HL-60/S4 (cell line): Measurements from ENCODE around the gene AQP12B.
"Not testable (repeated sequence)": the region's sequence is repeated elsewhere in the genome, so short reads cannot be mapped to it uniquely, and the experiment has no call there.

ENCODE experiments used
- in situ Hi-C: fragments of 300-500 bp; cut with MboI; formaldehyde crosslinking; loops from 2 replicates; pipeline ENCODE4 v1.14.3; 2022; ENCODE audit warnings: low sequenced_read_pairs

Gene AQP12B

GRCh38 chr2:240701736-240702639 lies 19.3 kb upstream of the AQP12B start:
- in situ Hi-C loops, result no loop called here

- in situ Hi-C loops, result no loop called here
Measured at GRCh38 chr2:240701091-240701735, 18.5 kb upstream of the AQP12B start.

- in situ Hi-C loops, result not testable (repeated sequence)
Measured at GRCh38 chr2:240700616-240701015, 17.9 kb upstream of the AQP12B start.

GRCh38 chr2:240699835-240700234 lies 17.1 kb upstream of the AQP12B start:
- in situ Hi-C loops, result not testable (repeated sequence)

- in situ Hi-C loops, result not testable (repeated sequence)
Measured at GRCh38 chr2:240698852-240699561, 16.3 kb upstream of the AQP12B start.

GRCh38 chr2:240696469-240696868 lies 13.8 kb upstream of the AQP12B start:
- in situ Hi-C loops, result not testable (repeated sequence)

- in situ Hi-C loops, result not testable (repeated sequence)
Measured at GRCh38 chr2:240695593-240695992, 12.9 kb upstream of the AQP12B start.

- in situ Hi-C loops, result not testable (repeated sequence)
Measured at GRCh38 chr2:240694304-240694703, 11.6 kb upstream of the AQP12B start.

GRCh38 chr2:240692583-240693561 lies 10.2 kb upstream of the AQP12B start:
- in situ Hi-C loops, result not testable (repeated sequence)

GRCh38 chr2:240691631-240692420 lies 9.1 kb upstream of the AQP12B start, which contains the start of gene AQP12A:
Gene AQP12A, plus strand, starts transcription at chr2:240691866. Its CDS starts 48 bp downstream, at chr2:240691914.
- in situ Hi-C loops, result not testable (repeated sequence)

- in situ Hi-C loops, result not testable (repeated sequence)
Measured at GRCh38 chr2:240691075-240691427, 8.4 kb upstream of the AQP12B start.

- in situ Hi-C loops, result not testable (repeated sequence)
Measured at GRCh38 chr2:240690421-240691074, 7.9 kb upstream of the AQP12B start.

- in situ Hi-C loops, result no loop called here
Measured at GRCh38 chr2:240689975-240690374, 7.3 kb upstream of the AQP12B start.

GRCh38 chr2:240688553-240688919 lies 5.9 kb upstream of the AQP12B start:
- in situ Hi-C loops, result no loop called here

GRCh38 chr2:240687741-240688552 lies 5.3 kb upstream of the AQP12B start:
- in situ Hi-C loops, result no loop called here

GRCh38 chr2:240687045-240687740 lies 4.5 kb upstream of the AQP12B start:
- in situ Hi-C loops, result no loop called here

- in situ Hi-C loops, result no loop called here
Measured at GRCh38 chr2:240686460-240686859, 3.8 kb upstream of the AQP12B start.
